Measurements from ENCODE around the gene SMPD3.

The SMPD3 gene

GRCh38 chr16:68319185-68319908 is 129.0 kb downstream of the SMPD3 start:
- no peak for DNase-seq

GRCh38 chr16:68313116-68313515 is 135.2 kb downstream of the SMPD3 start:
- no peak for DNase-seq

- peak; percentile 90 for DNase-seq
Observed at GRCh38 chr16:68310774-68311511, 137.4 kb downstream of the SMPD3 start, which contains the start of the genes PRMT7 and SLC7A6OS. PRMT7 (plus strand) TSS chr16:68311019; CDS start chr16:68315980, 4,961 bp downstream. SLC7A6OS (minus strand) TSS chr16:68310946; CDS start chr16:68310926, 20 bp downstream.

- peak; percentile 47 for DNase-seq
Observed at GRCh38 chr16:68310437-68310773, 137.9 kb downstream of the SMPD3 start.

- DNase-seq, result no peak
Observed at GRCh38 chr16:68309799-68310198, 138.5 kb downstream of the SMPD3 start.
